Forelimb muscle (tissue), 1 donor: ENCODE results near the gene USP34. TPM values are rescaled to one million over a fixed set of nuclear protein-coding genes. Genes with fewer than 3 reads are reported as not detected.
"Not testable (repeated sequence)": the region's sequence is repeated elsewhere in the genome, so short reads cannot be mapped to it uniquely, and the experiment has no call there.

Experiments
- DNase-seq: peaks from one replicate; pipeline ENCODE4 v3.0.0-alpha.2; 2013; ENCODE audit warnings: low read depth
- polyA plus RNA-seq: library from polyadenylated mRNA; unstranded; fragments of 120-200 nt; gene quantifications from one replicate; pipeline ENCODE4 v1.2.1, GENCODE V29; 2013; ENCODE audit not compliant: insufficient read length

USP34 gene
- polyA plus RNA-seq, 1 donor = 84.6 TPM

DNA sequence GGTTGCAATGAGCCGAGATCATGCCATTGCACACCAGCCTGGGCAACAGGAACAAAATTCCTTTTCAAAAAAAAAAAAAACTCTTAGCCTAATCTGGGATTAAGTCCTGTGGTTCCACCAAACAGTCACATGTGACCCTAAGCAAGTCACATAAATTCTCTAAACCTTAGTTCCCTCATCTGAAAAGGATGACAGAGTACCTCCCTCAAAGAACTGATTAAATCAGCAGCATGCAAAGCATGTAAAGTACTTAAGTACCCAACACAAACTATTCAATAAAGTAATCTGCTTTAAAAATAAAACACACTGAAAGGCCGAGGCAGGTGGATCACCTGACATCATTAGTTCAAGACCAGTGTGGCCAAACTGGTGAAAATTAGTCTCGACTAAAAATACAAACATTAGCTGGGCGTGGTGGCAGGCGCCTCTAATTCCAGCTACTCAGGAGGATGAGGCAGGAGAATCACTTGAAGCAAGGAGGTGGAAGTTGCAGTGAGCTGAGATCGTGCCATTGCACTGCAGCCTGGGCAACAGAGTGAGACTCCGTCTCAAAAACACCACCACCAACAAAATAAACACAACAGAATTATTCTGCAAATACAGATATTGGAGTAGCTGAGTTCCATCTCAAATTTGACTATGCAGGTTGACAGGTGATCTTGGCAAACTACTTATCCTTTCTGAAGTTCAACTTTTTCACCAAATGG is 7.0 kb downstream of the USP34 start:
- DNase-seq = no peak

DNA sequence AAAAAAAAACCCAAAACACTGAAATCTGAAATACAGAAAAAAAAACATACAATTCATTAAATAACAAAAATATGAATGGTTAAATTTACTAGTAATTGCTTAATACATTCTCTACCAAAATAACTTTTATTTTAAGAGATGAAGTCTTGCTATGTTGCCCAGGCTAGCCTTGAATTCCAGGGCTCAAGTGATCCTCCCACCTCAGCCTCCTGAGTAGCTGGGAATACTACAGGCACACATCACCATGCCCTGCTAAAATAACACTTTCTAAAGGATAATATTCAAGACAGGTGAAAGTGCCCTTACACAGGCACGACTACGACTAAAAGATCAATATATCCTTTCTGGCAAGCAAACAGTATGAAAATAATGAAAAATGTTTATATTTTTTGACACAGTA is 9.5 kb downstream of the USP34 start:
- DNase-seq = no peak

DNA sequence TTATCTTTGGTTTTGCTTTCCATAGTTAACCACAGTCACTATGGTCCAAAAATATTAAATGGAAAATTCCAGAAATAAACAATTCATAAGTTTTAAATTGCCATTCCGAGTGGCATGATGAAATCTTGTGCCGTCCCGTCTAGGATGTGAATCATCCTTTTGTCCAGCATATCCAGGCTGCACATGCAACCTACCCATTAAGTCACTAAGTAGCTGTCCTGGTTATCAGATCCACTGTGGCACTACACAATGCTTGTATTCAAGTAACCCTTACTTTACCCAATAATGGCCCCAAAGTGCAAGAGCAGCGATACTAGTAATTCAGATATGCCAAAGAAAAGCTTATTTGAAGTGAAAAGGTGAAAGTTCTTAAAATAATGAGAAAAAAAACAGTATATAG is 10.7 kb downstream of the USP34 start:
- no peak for DNase-seq

DNA sequence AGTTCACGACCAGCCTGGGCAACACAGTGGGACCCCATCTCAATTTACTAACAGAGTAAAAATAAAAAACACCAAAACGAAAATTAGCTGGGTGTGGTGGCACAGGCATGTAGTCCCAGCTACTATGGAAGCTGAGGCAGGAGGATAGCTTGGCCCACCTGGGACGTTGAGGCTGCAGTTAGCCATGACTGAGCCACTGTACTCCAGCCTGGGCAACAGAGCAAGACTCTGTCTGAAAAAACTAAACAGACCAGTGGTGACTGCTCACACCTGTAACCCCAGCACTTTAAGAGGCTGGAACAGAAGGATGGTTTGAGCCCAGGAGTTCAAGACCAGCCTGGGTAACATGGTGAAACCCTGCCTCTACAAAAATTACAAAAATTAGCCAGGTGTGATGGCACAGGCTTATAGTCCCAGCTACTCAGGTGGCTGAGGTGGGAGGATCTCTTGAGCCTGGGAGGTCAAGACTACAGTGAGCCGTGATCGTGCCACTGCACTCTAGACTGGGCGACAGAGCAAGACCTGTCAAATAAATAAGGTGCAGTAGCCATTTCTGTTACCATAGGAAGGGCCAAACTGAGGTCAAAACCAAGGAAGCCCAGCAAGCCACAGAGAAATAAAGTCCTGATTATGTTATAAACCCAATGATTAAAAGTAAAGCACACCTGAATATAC is 14.0 kb downstream of the USP34 start:
- DNase-seq = no peak

DNA sequence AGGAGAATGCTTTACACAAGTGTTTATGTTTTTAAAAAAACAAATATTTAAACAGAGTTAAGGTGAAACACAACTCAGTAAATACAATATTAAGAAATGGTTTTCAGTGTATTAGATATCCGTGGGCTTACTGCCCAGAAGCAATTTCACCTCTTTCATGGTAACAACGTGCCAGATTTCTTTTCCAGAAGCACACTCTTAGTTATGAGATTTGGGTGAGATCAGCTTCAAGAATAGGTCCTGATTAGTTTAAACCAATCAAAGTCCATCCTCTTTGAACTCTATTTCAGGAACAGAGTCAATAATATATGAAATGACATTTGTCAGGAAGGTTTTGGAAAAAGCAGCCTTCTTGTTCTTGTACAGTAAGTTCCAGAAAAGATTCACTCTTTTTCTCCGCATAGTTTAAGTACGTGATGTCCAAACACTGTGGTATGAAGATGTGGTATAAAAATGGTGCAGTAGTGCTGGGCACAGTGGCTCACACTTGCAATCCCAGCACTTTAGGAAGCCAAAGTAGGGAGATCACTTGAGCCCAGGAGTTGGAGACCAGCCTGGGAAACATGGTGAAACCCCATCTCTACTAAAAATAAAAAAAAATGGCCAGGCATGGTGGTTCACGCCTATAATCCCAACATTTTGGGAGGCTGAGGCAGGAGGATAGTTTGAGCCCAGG is 14.7 kb downstream of the USP34 start:
- DNase-seq = no peak

DNA sequence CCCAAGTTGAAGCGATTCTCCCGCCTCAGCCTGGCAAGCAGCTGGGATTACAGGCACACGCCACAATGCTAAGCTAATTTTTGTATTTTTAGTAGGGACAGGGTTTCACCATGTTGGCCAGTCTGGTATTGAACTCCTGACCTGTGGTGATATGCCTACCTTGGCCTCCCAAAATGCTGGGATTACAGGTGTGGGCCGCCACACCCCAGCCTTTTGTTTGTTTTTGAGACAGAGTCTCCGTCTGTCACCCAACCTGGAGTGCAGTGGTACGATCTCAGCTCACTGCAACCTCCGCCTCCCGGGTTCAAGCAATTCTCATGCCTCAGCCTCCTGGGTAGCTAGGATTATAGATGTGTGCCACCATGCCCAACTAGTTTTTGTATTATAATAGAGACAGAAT is 15.9 kb downstream of the USP34 start:
- not testable (repeated sequence) for DNase-seq

DNA sequence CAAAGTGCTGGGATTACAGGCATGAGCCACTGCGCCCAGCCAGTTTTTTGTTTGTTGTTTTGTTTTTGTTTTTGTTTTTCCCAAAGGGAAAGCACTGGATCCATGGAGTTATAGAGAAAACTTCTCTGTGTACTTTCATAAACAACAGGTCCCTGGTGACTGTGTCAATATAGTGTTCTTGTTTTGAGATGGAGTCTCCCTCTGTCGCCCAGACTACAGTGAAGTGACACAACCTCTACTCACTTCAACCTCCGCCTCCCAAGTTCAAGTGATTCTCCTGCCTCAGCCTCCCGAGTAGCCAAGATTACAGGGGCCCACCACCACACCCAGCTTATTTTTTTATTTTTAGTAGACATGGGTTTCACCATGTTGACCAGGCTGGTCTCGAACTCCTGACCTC is 16.5 kb downstream of the USP34 start:
- no peak for DNase-seq

DNA sequence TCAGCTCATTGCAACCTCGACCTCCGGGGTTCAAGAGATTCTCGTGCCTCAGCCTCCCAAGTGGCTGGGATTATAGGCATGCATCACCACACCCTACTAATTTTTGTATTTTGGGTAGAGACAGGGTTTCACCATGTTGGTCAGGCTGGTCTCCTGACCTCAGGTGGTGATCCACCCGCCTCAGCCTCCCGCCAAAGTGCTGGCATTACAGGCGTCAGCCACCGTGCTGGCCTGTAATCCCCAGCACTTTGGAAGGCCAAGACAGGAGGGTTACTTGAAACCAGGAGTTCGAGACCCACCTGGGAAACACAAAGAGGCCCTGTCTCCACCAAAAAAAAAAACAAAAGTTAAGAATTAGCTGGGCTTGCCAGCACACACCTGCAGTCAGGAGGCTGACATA is 18.5 kb downstream of the USP34 start:
- DNase-seq = no peak

DNA sequence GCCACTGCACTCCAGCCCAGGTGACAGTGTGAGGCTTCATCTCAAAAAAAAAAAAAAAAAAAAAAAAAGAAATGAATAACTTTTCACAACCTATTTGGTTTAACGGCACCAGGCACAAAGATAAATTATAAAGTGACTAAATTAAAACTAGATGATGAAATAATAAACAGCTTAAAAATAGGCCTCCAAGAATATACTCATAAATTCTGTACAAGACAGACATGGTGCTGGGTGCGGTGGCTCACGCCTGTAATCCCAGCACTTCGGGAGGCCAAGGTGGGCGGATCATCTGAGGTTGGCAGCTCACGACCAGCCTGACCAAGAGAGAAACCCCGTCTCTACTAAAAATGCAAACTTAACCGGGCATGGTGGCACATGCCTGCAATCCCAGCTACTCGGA is 19.7 kb downstream of the USP34 start:
- no peak for DNase-seq

DNA sequence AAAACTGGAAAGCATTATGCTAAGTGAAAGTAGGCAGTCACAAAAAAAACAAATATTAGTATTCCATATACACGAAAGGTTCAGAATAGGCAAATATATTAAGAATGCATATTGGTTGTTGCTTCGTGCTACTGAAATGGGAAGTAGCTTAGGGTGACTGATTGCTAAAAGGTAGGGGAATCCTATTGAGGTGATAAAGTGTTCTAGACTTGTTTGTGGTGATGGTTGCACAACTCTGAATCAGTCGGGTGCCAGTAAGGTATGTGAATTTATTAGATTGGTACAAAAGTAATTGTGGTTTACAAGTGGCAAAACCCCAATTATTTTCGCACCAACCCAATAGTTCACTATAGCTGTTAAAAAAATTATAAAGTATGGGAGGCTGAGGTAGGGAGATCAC is 20.7 kb downstream of the USP34 start:
- no peak for DNase-seq

DNA sequence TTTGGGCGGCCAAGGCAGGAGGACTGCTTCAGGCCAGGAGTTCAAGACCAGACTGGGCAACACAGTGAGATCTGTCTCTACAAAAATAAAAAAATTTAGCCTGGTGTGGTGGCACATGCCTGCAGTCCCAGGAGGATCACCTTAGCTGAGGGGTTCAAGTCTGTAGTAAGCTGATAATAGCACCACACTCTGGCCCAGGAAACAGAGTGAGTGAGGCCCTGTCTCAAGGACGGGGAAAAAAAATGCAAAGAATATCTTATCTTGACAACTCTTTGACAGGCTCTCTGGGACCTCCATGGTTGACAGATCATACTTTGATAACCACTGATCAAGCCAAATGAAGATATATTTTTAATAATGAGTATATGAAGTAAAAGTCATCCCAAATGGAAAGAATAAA is 22.7 kb downstream of the USP34 start:
- DNase-seq = no peak

DNA sequence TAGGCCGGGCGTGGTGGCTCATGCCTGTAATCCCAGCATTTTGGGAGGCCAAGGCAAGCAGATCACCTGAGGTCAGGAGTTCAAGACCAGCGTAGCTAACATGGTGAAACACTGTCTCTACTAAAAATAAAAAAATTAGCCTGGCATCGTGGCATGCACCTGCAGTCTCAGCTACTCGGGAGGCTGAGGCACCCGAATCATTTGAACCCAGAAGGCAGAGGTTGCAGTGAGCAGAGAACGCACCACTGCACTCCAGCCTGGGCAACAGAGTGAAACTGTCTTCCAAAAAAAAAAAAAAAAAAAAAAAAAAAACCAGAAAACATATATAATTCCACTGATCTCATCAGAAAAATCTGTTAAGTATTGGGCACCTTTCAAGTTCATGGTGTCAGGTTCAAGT is 23.9 kb downstream of the USP34 start:
- not testable (repeated sequence) for DNase-seq

DNA sequence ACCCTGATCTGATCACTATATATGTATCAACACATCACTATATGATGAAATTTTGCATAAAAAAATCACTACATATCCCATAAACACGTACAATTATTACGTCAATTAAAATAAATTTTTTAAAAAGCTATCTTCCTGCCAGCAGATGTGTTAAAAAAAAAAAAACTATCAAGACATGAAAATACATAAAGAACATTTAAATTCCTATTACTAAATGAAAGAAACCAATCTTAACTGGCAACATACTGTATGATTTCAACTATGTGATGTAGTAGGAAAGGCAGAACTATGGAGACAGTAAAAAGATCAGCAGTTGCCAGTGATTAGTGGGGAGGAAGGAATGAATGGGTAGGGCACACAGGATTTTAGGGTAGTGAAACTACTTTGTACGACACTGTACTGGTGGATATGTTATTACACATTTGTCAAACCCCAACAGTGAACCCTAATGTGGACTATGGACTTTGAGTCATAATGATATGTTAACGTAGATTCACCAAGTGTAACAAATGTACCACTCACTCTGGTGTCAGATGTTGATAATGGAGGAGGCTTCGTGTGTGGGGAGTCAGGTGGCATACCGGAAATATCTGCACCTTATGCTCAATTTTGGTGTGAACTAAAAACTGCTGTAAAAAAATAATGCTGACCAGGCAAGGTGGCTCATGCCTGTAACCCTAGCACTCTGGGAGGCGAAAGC is 27.4 kb downstream of the USP34 start:
- no peak for DNase-seq

DNA sequence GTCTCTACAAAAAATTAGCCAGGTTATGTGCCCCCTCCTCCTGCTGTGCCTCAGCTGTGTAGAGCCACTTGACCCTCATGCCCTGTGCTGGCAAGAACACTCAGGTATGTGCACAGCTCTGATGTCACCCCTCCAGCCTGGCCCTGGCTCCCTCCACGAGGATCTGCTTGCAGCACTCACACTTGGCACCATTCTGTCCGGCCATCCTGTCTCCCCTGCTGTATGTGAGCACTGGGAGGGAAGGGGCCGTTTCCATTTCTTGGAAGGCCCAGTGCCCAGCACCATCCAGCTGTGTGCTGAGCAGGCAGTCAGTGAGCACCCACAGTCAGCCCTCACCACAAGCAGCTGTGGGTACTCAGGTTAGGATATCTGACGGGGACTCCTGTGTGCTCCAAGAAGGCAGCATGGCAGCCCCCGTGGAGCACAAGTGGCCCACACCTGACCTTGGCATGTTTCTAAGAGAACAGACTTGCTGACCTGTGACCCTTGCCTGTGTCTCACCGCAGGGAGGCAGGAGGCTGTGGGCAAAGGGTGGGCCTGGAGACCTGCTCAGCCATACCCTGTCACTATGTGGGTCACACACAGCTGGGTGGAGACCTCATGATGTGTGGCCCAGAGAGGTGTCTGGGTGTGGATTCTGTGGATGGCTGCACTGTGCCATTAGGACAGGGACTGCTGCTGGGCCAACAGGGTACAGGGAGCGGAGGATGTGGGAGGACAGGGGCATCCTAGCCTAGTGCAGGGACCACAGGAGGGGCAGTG is 31.5 kb downstream of the USP34 start:
- DNase-seq = no peak

DNA sequence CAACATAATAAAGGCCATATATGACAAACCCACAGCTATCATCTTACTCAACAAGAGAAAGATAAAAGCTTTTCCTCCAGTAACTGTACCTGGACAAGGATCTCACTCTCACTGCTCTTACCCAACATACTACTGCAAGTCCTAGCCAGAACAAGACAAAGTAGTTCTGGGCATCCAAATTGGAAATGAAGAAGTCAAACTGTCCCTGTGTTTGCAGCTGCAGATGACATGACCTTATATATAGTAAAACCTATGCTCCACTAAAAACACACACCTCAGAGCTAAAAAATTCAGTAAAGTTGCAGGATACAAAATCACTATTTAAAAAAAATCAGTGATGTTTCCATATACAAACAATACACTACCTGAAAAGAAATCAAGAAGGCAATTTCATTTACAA is 32.2 kb downstream of the USP34 start:
- DNase-seq = no peak

DNA sequence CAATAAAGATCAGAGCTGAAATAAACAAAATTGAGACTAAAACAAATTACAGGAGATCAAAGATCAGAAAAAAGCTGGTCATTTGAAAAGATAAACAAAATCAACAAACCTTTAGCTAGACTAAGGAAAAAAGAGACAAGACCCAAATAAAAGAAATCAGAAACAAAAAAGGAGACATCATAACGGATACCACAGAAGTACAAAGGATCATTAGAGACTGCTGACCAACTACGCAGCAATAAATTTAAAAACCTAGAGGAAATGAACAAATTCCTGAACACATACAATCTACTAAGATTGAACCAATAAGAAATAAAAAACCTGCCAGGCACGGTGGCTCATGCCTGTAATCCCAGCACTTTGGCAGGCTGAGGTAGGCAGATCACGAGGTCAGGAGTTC is 33.7 kb downstream of the USP34 start:
- DNase-seq = no peak

DNA sequence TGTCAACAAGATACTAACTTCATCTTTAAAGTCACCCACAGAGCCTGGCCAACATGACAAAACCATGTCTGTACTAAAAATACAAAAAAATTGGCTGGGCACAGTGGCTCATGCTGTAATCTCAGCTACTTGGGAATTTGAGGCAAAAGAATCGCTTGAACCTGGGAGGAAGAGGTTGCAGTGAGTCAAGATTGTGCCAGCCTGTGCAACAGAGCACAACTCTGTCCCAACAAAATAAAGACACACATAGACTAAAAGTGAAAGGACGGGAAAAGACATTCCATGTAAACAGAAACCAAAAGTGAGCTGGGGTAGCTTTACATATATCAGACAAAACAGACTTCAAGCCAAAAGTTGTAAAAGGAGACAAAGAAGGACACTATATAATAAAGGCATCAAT is 34.8 kb downstream of the USP34 start:
- no peak for DNase-seq

DNA sequence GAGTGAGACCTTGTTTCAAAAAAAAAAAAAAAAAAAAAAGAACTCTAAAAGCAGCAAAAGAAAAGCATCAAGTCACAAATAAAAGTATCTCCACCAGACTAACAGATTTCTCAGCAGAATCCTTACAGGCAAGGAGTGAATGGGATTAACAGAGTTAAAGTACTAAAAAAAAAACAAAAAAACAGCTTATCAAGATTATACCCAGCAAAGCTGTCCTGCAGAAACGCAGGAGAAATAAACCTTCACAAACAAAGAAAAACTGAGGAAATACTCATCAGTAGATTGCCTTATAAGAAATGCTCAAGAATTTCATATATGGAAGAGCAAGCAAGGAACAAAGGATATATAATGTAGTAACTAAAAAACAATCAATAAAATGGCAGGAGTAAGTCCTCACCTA is 35.6 kb downstream of the USP34 start:
- DNase-seq = no peak

DNA sequence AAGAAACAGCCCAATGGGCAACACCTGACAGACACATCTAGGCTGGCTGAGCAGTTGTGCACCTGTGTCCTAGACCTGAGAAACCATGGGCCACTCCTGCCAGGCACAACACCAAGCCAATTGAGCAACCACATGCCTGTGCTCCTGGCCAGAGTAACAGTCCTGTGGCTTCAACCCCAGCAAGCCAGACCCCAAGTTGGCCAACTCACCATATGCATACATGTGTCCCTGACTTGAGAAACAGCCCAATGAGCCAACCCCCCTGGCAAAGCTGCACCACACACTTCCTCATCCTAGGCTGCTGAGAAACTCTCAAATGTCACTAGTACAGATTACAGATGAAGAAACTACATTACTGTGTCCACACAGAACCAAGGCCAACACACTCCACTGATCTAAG is 36.6 kb downstream of the USP34 start:
- no peak for DNase-seq

DNA sequence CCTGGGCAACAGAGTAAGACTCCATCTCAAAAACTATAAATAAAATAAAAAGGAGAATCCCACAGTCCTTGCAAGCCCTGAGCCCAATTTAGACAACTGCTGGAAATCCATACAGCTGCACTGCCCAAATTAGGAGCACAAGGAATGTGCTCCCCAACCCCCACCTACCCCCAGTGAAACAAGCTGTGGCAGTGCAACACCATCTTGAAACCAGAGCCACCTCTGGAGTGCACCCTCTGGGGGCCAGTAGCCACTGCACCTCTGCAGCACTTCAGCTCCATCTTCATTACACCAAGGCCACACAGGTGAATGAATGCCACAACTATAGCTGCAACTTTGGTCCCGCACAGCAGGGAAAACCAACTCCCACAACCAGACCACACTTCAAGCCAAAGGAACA is 37.3 kb downstream of the USP34 start:
- no peak for DNase-seq

DNA sequence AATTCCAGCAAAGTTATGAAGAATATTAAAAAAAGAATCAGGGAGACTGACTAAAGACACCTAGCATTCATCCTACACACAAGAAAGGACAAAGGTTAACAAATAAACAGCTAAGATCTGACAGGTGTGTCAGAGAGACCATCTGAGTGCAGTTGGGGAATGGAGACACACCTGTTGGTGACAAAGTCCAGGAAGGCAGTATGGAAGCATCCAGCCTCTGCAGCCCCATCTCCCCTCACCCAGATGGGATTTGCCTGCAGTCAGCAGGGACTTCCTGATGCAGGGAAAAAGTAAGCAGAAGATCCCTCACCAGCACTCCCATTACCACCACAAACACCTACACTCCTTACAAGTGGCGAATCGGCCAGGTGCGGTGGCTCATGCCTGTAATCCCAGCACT is 37.9 kb downstream of the USP34 start:
- DNase-seq = no peak

DNA sequence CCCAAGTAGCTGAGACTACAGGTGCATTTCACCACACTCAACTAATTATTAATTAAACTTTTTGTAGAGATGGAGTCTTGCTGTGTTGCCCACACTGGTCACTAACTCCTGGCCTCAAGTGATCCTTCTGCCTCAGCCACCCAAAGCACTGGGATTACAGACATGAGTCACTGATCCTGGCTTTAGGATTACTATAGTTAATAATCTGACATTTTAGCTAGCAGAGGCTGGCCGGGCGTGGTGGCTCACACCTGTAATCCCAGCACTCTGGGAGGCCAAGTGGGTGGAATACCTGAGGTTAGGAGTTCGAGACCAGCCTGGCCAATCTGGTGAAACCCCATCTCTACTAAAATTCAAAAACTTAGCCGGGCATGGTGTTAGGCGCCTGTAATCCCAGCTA is 39.5 kb downstream of the USP34 start:
- no peak for DNase-seq
